ENCODE measurements around the gene MYO7A.
A peak's percentile ranks its signal among the peaks of the same experiment; 100 is the strongest.

The MYO7A gene

GRCh38 chr11:77127920-77128691 is at the start of gene MYO7A:
Gene MYO7A (plus strand): TSS chr11:77128246. CDS start chr11:77130635, 2,389 bp downstream.
- FAIRE-seq = no peak

DNA sequence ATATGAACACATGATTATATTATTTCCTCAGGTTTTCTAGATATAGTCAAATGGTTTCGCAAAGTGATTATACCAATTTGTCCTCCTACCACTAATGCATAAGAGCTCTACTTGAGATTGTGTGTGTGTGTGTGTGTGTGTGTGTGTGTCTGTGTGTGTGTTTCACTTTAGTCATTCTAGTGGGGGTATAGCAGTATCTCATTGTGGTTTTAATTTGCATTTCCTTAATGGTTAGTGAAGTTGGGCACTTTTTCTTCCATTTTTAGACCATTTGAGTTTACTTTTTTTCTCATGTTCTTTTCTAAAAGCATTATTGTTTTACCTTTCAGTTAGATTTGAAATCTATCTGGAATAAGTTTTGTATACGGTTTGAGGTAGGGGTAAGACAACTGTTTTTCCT is 48.4 kb upstream of the MYO7A start:
- no peak for FAIRE-seq

GRCh38 chr11:77080643-77081210 is 47.3 kb upstream of the MYO7A start:
- no peak for FAIRE-seq

DNA sequence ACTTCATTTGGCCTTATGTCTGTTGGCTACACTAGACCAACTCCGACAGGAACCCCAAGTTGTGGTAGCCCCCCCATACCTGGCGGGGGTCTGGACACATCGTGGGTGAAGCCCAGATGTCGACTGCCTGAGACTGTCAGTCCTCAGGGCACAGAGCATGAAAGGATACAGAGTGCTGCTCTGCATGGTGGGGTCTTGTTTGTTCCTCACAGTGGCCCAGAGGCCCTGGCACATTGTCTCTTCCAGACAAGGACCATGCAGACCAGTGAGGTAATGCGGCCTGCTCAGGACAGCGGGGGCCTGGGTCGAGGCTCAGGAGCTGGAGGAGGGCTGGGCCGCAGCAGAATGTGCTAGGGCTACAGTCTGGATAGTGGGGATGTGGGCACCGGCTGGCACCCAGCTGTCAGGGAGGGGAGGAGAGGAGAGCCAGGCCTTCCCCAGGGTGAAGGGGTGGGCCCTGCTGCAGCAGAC is 46.6 kb upstream of the MYO7A start:
- FAIRE-seq = no peak

DNA sequence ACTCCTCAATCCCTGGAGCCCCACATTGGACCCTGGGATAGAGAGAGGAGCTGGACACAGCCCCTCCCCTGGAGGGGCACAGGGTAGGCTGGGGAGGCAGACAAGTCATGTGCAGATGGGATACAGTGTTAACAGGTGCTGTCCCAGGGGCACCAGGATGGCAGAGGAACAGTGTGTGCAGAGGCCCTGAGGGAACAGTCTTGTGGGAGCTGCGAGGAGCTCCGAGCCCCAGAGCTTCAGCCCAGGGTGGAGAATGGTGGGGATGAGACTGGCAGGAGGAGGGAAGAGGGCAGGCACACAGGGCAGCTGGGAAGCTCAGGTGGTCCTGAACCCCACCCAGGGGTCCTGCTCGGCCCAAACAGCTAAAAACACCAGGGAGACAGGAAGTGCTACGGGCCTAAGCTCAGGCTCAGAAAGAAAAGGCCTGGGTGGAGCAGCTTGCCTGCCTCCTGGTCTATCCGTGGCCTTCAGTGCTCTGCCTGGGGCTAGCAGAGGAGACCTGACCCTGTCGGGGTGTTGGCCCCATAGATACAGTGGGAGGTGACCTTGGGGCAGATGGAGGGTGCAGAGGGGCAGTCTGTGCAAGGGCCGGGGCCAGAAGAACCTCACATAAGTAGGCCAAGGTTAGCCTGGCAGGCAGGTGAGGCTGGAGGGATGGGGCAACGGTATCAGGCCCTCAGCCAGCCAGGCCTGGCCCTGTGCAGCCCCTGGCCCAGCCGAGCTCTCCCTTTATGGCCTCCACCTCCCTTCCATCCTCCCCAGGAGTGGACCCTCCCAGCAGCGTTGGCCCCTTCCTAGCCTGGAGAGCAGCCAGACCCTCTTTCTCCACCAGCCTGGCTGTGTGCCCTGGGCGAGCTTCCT is 45.8 kb upstream of the MYO7A start:
- no peak for FAIRE-seq

- FAIRE-seq = no peak
Measured at GRCh38 chr11:77082838-77083565, 45.0 kb upstream of the MYO7A start.

DNA sequence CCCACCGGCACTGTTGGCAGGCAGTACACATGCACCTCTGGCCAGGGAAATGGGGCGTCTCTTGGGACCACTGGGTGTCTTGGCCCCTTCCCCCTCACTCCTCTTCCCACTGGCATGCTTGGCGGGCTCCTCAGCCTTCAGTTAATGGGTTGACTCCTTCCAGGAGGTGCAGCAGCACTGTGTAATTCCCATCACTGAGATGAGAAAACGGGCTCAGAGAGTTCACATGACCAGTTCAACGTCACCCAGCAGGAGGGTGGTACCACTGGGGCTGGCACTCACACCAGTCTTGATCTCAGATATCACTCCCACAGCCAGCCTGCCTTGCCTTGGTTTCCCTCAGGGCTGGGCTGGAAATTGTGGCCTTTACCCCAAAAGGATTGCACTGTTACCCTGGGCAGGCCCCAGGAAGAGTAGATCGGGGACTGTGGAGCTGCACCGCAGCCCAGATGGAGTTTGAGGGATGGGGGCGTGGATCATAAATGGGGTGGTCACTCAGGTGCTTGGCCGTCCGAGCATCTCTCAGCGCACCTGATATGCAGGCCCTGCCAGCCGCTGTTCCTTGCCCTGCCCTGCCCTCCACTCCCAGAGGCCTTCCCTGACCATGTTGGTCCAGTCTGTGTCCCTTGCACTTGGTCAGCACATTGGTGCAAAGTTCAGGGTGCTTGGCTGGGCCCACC is 44.3 kb upstream of the MYO7A start:
- no peak for FAIRE-seq

DNA sequence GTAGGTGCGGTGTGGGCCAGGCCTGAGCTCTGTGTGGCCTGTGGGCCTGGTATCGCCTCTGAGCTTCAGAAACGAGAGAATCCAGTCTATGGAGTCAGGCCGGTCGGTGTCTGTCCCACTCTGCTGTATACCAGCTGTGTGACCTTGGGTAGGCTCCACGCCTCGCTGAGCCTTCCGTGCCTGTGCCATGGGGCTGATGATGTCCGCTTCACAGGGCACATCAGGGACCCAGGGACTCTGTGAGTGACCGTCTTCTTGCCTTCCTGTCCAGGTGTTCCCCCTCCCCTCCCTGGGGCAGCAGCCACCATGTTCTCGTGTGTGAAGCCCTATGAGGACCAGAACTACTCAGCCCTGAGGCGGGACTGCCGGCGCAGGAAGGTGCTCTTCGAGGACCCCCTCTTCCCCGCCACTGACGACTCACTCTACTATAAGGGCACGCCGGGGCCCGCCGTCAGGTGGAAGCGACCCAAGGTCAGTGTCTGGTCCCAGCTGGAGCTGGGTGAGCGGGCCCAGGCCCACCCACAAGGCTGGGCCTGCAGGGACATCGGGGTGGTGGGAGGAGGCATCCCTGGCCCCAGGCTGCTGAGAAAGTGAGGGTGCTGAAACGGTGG is 43.4 kb upstream of the MYO7A start:
- FAIRE-seq = no peak

- FAIRE-seq = no peak
Measured at GRCh38 chr11:77085652-77086051, 42.4 kb upstream of the MYO7A start.

GRCh38 chr11:77086521-77087472 is 41.2 kb upstream of the MYO7A start:
- FAIRE-seq = no peak

DNA sequence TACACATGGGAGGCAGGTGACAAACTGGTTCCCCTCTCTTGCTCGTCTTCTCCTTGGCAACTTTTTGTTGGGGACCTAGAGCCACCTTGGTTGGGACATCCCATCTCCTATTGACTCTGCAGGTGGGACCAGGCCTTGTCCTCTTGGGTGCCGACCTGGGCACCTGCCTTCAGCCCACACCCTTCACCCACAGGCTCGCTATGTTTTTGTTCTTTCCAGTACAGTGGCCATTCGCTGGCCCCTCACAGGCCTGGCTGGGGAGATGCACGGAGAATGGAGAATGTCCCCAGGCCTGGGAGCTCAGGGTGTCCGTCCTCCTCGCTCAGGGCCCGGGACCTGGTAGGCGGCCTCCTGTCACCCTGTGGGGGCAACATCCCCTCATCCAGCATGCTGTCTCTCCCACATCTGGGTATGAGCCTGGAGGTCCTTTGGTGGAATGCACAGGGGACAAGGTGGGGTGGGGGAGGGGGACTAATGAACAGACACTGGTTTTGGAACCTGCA is 40.3 kb upstream of the MYO7A start:
- no peak for FAIRE-seq

- FAIRE-seq = no peak
Measured at GRCh38 chr11:77088236-77089003, 39.6 kb upstream of the MYO7A start.

GRCh38 chr11:77089004-77089545 is 39.0 kb upstream of the MYO7A start:
- FAIRE-seq = no peak

- no peak for FAIRE-seq
Measured at GRCh38 chr11:77090046-77090372, 38.0 kb upstream of the MYO7A start.

GRCh38 chr11:77090373-77091111 is 37.5 kb upstream of the MYO7A start:
- no peak for FAIRE-seq

DNA sequence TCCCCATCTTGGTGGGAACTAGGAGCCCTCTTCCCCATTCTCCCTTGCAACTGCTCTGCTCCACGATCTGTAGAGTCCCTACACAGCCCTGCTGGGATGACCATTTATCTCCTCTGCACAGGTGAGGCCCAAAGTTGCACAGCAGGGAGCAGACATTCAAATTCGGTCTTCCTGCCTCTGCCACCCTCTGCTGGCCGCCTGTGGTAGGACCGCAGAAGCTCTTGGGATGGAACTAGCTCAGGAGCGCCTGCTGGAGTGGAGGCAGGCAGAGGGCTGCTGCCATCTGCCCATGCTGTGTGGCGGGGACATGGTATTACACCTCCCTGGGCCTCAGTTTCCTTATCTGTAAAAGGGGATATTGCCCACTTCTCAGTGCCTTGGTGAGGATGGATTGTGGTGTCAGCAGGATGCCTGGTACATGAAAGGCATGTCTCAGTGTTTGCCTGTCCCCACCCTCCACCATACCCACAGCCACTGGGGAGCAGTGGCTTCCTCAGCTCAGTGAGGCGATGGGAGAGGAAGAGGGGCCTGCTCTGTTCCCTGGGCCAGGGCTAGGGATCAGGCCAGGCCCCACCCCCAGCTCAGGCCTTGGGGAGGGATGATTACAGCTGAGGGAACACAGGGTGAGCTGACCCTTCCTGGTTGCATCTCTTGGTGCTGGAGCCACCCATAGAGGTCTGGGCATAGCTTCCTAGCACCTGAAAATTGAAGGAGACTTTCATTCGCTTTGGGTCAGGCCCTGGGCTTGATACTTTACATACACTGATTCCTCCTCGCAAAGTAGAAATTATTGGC is 36.7 kb upstream of the MYO7A start:
- FAIRE-seq = peak; percentile 92

DNA sequence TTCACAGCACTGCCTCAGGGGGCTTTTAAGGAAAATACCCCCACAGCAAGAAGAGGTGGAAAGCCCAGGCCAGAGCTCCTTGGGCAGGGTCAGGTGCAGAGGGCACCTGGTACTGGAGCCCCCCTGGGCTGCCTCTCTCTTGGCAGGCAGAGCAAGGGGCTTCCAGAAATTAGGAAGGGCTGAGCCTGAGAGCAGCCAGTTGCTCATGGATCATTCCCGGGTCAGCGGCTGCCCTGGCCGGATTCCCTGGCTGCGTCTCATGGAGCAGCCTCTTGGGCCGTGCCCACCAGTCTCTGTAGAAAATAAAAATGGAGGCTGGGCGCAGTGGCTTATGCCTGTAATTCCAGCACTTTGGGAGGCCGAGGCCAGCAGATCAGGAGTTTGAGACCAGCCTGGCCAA is 35.7 kb upstream of the MYO7A start:
- FAIRE-seq = no peak

Data from islet of Langerhans (tissue), 1 donor.